Measurements from ENCODE around the gene TMEM63A.

Gene TMEM63A

GRCh38 chr1:225886159-225887029 lies 4.2 kb upstream of the TMEM63A start:
- DNase-seq: no peak

- DNase-seq: no peak
Observed at GRCh38 chr1:225885336-225885735, 3.2 kb upstream of the TMEM63A start.

- DNase-seq: no peak
Observed at GRCh38 chr1:225883616-225884265, 1.6 kb upstream of the TMEM63A start.

- peak; percentile 89 for DNase-seq
Observed at GRCh38 chr1:225882694-225883615, 775 bp upstream of the TMEM63A start.

- peak; percentile 54 for DNase-seq
Observed at GRCh38 chr1:225881081-225881958, 860 bp downstream of the TMEM63A start.

- no peak for DNase-seq
Observed at GRCh38 chr1:225880636-225881035, 1.5 kb downstream of the TMEM63A start.

GRCh38 chr1:225880222-225880588 lies 2.0 kb downstream of the TMEM63A start:
- DNase-seq: no peak

GRCh38 chr1:225879521-225880221 lies 2.5 kb downstream of the TMEM63A start:
- no peak for DNase-seq

- DNase-seq: no peak
Observed at GRCh38 chr1:225878282-225878681, 3.9 kb downstream of the TMEM63A start.

GRCh38 chr1:225877580-225877979 lies 4.6 kb downstream of the TMEM63A start:
- peak; percentile 33 for DNase-seq

GRCh38 chr1:225876900-225877510 lies 5.2 kb downstream of the TMEM63A start:
- DNase-seq: no peak

- DNase-seq: no peak
Observed at GRCh38 chr1:225875044-225875815, 7.0 kb downstream of the TMEM63A start.

- DNase-seq: no peak
Observed at GRCh38 chr1:225874431-225874830, 7.7 kb downstream of the TMEM63A start.

- no peak for DNase-seq
Observed at GRCh38 chr1:225873281-225873850, 8.8 kb downstream of the TMEM63A start.

GRCh38 chr1:225872075-225872430 lies 10.1 kb downstream of the TMEM63A start:
- no peak for DNase-seq

- DNase-seq: no peak
Observed at GRCh38 chr1:225871359-225872074, 10.7 kb downstream of the TMEM63A start.

- no peak for DNase-seq
Observed at GRCh38 chr1:225870911-225871310, 11.3 kb downstream of the TMEM63A start.

GRCh38 chr1:225868631-225869330 lies 13.4 kb downstream of the TMEM63A start:
- no peak for DNase-seq
